GM10248 (cell line): ENCODE results near the gene USP12.

Experiments used
- CTCF ChIA-PET: fragments of 300-600 bp; sonication (Branson Sonifier 250); formaldehyde crosslinking; extraction: SDS; loops from one replicate; lab custom pipeline; 2021; ENCODE audit warnings: antibody characterized with exemption; lab: Yijun Ruan, JAX
- POLR2A ChIA-PET: fragments of 350-650 bp; sonication (Branson Sonifier 250); formaldehyde crosslinking; extraction: SDS; loops from one replicate; lab custom pipeline; 2020; ENCODE audit warnings: antibody characterized with exemption; lab: Yijun Ruan, JAX
- DNase-seq: peaks from one replicate; pipeline ENCODE4 v3.0.0; 2012; ENCODE audit errors: extremely low spot score
- TF ChIP-seq, protein P1 (sequence below): IDR thresholded peaks from 2 replicates; pipeline ENCODE4 v1.5.1; 2012; ENCODE audit warnings: mild to moderate bottlenecking, low read depth; ENCODE audit errors: extremely low read depth, missing control alignments, control extremely low read depth

USP12 gene

DNA sequence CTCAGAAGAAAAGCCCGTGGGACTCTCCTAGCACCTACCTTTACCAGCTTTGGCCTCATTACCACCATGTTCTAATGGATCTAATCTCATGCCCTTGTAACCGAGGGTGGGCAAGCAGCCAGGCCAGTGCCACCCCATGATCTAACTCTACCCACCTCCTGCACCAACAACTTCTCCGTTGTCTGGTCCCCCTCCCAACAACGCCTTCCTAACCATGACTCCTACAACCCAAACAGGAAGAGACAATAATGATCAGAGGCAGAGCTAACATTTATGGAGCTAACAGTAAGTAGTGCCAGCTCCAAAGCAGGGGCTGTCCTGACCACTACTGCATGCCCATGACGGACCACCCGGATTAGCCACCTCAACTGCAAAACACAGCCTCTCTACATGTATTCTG, 3.5 kb downstream of the USP12 start:
- no peak for DNase-seq
- ChIA-PET POLR2A (no interaction called here), CTCF (interaction anchor here (1.0 to 1.3 kb wide), 2 partner anchors 11 to 57 kb away, joined by 3 read pairs; no protein-coding TSS in a partner anchor)

DNA sequence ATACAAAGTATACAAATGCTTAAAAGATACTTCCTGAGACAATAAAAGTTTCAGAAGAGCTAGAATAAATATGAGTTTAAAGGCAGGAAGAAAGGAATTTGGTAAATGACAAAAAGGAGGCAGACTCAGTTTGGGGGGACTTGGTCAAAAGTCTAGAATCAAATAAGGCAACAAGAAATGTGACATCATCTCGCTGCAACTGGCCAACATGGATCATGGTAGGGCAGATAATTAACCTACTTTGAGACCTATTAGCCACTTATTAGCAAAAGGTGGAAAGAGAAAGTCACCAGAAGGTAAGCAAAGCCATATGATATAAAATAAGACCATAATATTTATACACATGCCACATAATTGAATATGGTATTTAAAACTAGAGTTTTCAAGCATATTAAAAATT, 5.3 kb downstream of the USP12 start:
- no peak for DNase-seq
- TF ChIP-seq, protein P1, sequence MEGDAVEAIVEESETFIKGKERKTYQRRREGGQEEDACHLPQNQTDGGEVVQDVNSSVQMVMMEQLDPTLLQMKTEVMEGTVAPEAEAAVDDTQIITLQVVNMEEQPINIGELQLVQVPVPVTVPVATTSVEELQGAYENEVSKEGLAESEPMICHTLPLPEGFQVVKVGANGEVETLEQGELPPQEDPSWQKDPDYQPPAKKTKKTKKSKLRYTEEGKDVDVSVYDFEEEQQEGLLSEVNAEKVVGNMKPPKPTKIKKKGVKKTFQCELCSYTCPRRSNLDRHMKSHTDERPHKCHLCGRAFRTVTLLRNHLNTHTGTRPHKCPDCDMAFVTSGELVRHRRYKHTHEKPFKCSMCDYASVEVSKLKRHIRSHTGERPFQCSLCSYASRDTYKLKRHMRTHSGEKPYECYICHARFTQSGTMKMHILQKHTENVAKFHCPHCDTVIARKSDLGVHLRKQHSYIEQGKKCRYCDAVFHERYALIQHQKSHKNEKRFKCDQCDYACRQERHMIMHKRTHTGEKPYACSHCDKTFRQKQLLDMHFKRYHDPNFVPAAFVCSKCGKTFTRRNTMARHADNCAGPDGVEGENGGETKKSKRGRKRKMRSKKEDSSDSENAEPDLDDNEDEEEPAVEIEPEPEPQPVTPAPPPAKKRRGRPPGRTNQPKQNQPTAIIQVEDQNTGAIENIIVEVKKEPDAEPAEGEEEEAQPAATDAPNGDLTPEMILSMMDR: no peak
- POLR2A ChIA-PET: no interaction called here
- CTCF ChIA-PET: interaction anchor here (0.7 to 1.6 kb wide), 3 partner anchors 9 to 196 kb away, joined by 3 to 6 read pairs (median 4); no protein-coding TSS in a partner anchor

More for the DNA sequence above, 3.5 kb downstream of the USP12 start:
- TF ChIP-seq, protein P1: no peak

DNA sequence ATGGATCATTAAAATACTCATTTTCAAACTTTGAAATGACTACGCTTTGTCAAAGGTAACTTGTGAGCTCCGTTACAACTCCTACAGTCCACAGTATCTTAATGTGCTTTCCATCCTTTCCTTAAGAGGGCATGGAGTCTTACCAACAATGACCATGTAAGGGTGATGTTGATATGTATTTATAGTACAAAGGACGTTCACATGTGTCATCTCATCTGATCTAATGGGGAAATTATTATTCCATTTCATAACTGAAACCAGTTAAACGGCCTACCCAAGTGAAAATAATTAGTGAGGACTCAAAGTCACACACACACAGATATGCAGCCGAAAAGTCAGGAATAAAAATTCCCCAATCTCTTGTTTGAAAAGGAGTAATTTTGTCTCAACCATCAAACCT, 9.6 kb downstream of the USP12 start:
- no peak for DNase-seq
- ChIA-PET POLR2A (no interaction called here), CTCF (interaction anchor here (0.6 to 2.0 kb wide), 7 partner anchors 8 to 84 kb away, joined by 3 to 4 read pairs (median 3); no protein-coding TSS in a partner anchor)

DNA sequence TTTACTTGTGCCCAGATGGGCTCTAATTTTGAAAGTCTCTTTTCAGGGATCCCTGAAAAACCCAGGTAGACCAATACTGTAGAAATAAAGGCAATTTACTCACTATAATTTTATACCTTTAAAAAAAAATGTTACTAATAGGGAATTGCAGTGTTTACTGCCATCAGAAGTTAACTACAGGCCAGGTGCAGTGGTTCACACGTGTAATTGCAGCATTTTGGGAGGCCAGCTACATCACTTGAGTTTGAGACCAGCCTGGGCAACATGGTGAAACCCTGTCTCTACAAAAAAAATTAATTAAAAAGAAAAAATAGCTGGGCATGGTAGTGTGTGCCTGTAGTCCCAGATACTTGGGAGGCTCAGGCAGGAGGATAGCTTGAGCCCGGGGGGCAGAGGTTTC, 10.2 kb downstream of the USP12 start:
- ChIA-PET CTCF (interaction anchor here (0.6 to 2.0 kb wide), 6 partner anchors 9 to 85 kb away, joined by 3 to 4 read pairs (median 3); no protein-coding TSS in a partner anchor), POLR2A (no interaction called here)
- no peak for DNase-seq
- TF ChIP-seq, protein P1: no peak

More for the DNA sequence above, 9.6 kb downstream of the USP12 start:
- TF ChIP-seq, protein P1: no peak

DNA sequence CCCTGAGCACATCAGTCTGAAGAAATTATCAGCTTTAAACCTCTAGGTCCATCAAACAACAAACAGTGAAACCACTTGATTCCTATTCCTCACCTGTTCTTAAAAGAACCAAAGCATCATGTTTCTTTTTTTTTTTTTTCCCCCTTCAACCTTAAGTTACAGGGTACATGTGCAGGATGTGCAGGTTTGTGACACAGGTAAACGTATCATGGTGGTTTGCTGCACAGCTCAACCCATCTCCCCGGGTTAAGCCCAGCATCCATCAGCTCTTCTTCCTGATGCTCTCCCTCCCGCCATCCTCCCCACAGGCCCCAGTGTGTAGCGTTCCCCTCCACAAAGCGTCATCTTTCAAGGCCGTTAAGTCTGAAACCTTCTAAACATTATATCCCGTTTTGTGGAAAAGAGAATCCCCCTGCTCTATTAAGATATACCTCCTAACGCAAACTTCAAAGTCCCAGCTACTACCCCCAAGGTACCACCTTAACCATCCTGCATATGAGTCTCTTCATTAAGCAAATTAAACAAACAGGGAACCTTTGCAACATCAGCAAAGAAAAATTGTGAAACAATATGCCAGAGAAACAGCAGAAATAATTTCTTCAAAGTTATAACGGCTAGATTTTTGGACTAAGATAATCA, 10.8 kb downstream of the USP12 start:
- no peak for DNase-seq
- ChIA-PET CTCF (interaction anchor here (1.5 to 2.0 kb wide), 2 partner anchors 9 to 34 kb away, joined by 4 read pairs; no protein-coding TSS in a partner anchor), POLR2A (no interaction called here)
- TF ChIP-seq, protein P1: no peak

DNA sequence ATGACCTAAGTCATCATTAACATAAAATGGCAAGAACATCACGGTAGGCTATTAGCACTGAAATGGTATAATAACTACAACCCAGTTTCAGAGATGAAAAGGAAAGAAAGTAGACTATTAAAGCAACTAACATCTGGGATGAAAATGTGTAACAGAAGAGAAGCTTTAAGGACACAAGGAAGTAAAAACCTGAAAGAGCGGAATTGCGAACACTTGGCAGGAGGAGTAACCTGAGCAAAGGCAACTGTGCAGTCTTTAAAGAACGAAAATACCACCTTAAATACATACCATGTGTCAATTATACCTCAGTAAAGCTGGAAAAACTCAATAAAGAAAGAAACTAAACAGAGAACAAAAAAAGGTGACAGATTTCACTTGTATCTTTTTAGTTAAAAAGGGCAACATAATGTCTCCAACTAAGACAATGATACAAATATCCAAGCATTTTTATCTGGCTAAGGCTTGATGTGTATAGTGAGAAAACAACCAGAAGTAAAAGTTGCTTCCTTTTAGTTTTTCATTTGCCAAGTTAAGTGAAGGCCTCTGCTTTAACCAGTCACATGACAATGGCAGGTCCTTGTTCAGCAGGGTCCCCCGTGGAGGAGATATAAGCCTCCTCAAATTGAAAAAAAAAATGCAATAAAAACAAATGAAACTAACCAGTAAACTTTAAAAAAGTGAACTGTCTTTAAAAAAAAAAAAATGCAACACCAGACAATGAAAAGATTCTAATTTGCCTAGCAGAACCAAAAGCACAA, 11.6 kb downstream of the USP12 start:
- ChIA-PET CTCF (interaction anchor here (1.5 to 2.0 kb wide), 2 partner anchors 8 to 33 kb away, joined by 4 read pairs; no protein-coding TSS in a partner anchor), POLR2A (no interaction called here)
- no peak for DNase-seq
- TF ChIP-seq, protein P1: no peak
